GM21717 (cell line): ENCODE results near the gene WNT2.
A peak's percentile ranks its signal among the peaks of the same experiment; 100 is the strongest.
"Not testable (repeated sequence)": the region's sequence is repeated elsewhere in the genome, so short reads cannot be mapped to it uniquely, and the experiment has no call there.

Experiments used
- ATAC-seq: cut with Tn5 transposase; IDR thresholded peaks from one replicate; pipeline ENCODE4 v1.9.1; 2021; ENCODE audit warnings: mild to moderate bottlenecking, moderate library complexity; ENCODE audit not compliant: unreplicated experiment

The WNT2 gene

GRCh38 chr7:117270371-117270770 lies 52.5 kb downstream of the WNT2 start:
- ATAC-seq, result no peak

DNA sequence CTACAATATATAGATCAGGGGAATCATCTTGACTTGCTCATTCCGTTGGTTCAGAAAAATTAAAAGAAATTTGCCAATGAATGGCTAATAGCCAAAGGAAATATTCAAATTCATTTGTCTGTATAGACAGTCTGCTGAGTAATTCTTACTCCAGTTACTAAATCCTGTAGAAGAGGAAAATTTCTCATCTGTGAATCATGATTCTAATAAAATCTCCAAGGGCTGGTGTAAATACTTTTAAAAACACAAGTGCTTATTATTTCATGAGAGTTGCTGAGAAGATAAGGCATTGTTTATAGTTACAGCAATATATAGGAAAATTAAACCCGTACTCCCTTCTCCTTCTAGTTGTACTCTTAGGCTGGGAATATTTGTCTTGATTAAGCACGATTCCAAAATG lies 53.0 kb downstream of the WNT2 start:
- no peak for ATAC-seq

- no peak for ATAC-seq
Observed at GRCh38 chr7:117269417-117269816, 53.4 kb downstream of the WNT2 start.

GRCh38 chr7:117264716-117265115 lies 58.1 kb downstream of the WNT2 start:
- no peak for ATAC-seq

GRCh38 chr7:117262546-117262945 lies 60.3 kb downstream of the WNT2 start:
- ATAC-seq, result no peak

DNA sequence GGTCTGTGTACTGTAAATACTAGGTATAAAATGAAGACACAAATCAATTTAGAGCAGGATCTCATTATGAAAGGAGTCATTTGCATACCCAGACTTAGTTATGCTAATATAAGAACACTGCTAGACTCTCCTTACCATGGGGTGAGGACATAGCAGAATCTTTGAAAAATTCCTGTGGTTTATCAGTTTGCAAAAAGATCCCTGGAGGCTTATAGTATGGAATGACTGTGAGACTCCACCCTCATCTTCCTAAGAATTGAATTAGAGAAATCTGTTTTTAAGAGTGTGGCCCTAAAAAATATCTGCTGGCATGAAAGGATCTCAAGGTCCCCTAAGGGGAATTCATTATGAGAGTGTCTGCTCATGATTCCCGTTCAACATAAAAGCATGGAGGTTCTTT lies 63.2 kb downstream of the WNT2 start:
- no peak for ATAC-seq

- peak; percentile 56 for ATAC-seq
Observed at GRCh38 chr7:117251687-117252086, 71.2 kb downstream of the WNT2 start.

GRCh38 chr7:117250801-117251200 lies 72.1 kb downstream of the WNT2 start:
- ATAC-seq, result no peak

DNA sequence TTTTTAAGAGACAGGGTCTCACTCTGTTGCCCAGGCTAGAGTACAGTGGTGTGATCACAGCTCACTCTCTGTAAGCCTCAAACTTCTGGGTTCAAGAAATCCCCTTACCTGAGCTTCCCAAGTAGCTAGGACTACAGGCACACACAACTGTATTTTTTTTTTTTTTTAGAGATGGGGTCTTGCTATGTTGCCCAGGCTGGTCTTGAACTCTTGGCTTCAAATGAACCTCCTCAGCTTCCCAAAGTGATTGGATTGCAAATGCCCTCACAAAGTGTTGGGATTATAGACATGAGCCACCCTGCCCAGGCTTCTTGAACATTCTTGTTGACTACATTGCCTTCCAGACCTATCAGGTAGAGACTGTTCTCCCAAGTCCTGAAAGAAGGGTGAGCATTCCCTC lies 72.6 kb downstream of the WNT2 start:
- ATAC-seq, result no peak

DNA sequence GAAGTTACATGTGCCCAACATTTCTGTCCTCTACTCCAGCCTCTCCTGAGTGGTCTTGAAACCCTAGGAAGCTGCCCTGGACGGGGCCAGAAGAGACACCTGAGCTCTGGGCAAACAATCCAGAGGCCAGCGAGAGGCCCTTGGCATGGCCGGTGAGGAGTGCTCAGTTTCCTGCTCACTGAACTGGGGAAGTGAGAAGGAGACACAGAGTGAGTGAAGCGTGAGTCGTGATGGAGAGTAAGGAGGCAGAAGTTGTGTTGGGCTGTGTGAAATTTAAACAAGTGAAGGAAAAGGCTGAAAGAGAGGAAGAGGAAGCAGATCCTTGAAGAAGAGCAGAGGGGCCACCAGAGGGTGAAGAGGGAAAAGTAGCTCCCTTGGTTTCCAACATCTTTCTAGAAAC lies 73.2 kb downstream of the WNT2 start:
- no peak for ATAC-seq

GRCh38 chr7:117248829-117249228 lies 74.0 kb downstream of the WNT2 start:
- ATAC-seq, result no peak

- no peak for ATAC-seq
Observed at GRCh38 chr7:117247809-117248208, 75.0 kb downstream of the WNT2 start.

GRCh38 chr7:117245703-117246102 lies 77.2 kb downstream of the WNT2 start:
- ATAC-seq, result not testable (repeated sequence)

DNA sequence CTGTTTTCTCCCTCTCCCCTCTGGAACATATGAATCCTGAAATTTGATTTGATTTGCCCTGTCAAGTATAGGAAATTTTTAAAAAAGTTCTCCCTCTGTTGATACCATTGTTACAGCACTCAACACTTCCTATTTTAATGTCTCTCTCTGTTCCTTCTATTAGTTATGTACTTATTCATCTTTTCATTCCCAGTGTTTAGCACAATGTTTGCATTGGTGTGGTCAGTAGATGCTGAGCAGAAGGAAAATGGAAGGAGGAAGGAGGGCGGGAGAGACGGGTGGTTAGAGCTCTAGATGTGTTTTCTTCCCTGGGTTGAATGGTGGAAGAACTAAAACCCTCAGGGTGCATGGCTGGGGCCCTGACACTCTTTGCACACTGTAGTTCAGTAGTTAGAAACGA lies 79.5 kb downstream of the WNT2 start:
- no peak for ATAC-seq

- ATAC-seq, result no peak
Observed at GRCh38 chr7:117241088-117241487, 81.8 kb downstream of the WNT2 start.

GRCh38 chr7:117238937-117239336 lies 83.9 kb downstream of the WNT2 start:
- no peak for ATAC-seq

DNA sequence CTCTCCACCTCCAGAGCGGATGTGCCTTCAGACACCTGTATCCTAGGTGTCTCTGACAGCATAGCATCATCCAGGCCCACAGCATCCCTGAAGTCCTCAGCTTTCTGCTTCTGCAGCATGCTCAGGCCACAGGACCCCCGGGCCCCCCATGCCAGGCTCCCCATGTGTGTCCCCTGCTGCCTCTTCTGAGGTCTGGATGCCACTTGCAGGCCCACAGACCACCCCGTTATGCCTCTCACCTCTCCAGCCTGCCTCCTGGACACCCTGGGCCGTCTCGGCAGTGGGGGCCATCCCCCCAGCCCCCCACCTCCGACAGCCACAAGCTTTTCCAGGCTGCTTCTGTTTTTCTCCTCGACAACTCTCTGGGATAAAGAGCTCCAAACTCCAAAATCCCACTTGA lies 84.4 kb downstream of the WNT2 start:
- no peak for ATAC-seq

GRCh38 chr7:117237646-117238045 lies 85.2 kb downstream of the WNT2 start:
- no peak for ATAC-seq

GRCh38 chr7:117231047-117231359 lies 91.9 kb downstream of the WNT2 start:
- peak; percentile 23 for ATAC-seq

GRCh38 chr7:117230276-117231046 lies 92.4 kb downstream of the WNT2 start:
- ATAC-seq, result peak; percentile 77

GRCh38 chr7:117229350-117229749 lies 93.5 kb downstream of the WNT2 start:
- ATAC-seq, result no peak

DNA sequence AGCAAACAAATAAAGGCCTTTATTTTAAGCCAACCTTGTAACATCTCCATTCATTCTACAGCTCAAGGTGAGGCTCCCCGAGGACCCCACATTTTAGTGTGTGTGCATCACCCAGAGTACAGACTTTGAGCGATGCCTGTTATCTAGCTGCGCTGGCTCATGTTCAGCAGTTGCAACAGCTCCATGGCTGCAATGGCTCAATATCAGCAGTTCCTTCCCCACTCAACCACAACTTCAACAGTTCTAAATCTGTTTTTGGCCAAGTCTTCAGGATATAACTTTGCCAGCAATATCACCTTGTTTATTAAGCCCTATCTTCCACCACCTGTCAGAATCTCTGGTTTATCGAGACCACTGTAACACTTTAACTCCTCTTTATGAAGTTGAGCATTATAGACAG lies 95.8 kb downstream of the WNT2 start:
- ATAC-seq, result no peak

GRCh38 chr7:117225536-117225935 lies 97.3 kb downstream of the WNT2 start:
- no peak for ATAC-seq
